Measurements from ENCODE around the gene AMER3.

The AMER3 gene

DNA sequence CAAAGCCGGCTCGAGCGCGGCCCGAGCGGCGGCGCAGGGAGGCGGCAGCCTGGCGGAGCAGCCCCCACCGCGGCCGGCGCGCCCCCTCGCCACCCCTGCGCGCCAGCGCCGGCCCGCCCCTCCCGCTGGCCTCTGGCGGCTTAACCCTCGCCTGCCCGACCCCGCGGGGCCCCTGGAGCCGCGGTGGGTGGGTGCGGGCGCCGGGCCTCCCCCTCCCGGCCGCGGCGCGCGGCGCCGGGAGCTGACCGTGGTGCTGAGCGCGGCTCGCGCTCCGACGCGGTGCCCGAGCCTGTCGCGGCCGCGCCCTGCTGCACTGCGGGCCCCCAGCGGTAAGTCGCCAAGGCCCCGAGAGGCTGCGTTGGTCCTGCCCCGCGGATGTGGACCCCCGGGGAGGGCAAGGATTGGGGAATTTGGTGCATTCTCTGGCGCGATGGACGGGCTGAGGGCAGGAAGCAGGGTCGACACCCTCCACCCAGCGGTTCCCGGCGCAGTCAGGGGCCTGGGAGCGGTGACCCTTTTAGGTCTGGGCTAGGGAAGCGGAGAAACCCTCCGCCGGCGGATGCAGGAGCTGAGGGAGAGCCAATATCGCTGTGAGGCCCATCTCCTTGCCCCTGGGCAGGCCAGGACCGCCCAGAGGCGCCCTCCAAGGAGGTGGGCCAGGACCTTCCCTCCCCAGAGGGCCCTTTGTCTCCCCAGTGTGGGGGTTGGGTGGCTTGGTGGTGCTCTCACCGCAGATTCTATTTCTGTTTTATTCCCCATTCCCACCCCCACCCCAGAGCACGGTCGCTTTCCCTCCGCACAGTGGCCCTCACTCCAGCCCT is 923 bp downstream of the AMER3 start:
- TF ChIP-seq, protein P1, sequence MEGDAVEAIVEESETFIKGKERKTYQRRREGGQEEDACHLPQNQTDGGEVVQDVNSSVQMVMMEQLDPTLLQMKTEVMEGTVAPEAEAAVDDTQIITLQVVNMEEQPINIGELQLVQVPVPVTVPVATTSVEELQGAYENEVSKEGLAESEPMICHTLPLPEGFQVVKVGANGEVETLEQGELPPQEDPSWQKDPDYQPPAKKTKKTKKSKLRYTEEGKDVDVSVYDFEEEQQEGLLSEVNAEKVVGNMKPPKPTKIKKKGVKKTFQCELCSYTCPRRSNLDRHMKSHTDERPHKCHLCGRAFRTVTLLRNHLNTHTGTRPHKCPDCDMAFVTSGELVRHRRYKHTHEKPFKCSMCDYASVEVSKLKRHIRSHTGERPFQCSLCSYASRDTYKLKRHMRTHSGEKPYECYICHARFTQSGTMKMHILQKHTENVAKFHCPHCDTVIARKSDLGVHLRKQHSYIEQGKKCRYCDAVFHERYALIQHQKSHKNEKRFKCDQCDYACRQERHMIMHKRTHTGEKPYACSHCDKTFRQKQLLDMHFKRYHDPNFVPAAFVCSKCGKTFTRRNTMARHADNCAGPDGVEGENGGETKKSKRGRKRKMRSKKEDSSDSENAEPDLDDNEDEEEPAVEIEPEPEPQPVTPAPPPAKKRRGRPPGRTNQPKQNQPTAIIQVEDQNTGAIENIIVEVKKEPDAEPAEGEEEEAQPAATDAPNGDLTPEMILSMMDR (conservative IDR thresholded peaks at IDR 0.05; ENCODE audit: low read length) = no peak

DNA sequence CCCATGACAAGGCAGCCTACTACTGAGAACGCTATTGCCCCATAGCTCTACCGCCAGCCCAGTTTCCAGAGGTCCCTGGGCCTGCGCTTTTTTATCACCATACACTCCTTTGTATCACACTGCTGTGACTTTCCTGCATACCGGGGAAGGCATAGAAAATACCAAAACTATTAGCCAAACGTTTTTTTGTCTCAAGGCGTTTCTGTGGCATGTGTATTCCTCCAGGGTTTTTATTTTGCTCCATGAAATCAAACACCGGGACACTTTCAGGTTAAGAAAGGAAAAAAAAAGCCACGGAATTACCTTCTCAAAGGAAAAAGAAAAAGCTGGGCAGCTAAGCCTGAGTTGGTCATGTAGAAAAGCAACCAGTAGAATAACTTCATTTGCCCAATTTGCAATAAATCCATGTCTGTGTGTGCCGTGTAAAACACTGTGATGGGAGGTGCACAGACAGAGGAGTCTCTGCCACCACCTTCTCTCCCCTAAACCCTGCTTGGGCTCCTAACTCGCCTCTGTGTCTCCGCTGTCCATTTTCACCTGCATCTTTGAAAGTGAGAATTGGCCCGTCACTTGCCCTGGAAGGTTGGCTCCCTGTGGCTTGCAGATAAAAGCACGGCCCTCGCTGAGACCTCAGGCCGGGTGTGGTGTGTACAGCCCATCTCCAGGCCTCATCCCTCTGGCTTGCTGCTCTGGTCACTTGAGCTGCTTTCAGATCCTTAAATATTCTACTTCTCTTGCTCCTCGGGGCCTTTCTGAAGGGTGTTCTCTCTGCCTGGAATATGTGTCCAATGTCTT is 1.7 kb downstream of the AMER3 start:
- TF ChIP-seq, protein P1 (conservative IDR thresholded peaks at IDR 0.05; ENCODE audit: low read length) = no peak
- no peak overlapping the region for H3K4me3 ChIP-seq (ENCODE audit: low read length)
- DNase-seq (ENCODE audit: low read depth) = no peak

More for the DNA sequence above, 923 bp downstream of the AMER3 start:
- no peak overlapping the region for H3K4me3 ChIP-seq (ENCODE audit: low read length)
- DNase-seq (ENCODE audit: low read depth) = no peak

DNA sequence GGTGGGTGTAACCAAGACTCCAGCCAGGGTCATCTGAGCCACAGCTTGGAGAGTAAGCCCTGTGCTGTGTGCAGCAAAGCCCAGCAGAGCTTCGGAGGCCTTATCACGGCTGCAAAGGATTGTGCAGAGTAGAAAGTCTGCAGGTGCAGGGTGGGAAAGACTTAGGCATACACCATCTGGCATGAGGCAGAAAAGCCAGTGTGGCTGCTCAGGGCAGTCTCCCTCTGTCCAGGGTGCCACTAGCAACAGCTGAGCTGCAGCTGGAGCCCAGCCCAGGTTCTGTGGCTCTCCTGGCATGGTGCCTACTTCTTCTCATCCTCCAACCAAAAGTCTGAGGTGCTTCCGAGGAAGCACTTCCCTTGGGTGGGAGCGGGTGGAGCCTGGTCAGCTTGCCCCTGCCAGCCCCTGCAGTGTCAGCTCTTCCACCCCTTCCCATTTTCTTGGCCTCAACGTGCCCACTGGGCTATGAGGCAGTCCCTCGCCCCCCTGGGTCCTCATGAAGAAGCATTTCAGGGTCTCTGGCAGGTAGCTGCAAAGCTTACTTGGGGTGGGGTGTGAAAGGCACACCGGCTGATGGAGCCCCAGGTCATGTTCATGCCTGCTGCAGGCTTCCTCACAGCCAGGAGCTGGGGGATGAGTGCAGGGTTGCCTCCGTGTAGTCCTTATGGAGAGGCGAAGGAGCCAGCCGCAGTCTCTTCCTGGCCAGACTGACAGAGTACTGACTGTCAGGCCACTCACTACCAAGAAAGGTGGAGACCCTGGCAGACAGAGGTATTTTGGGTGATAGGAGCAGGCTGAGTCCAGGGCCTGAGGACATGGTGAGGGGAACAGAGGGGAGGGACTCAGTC is 4.8 kb downstream of the AMER3 start:
- TF ChIP-seq, protein P1 (conservative IDR thresholded peaks at IDR 0.05; ENCODE audit: low read length) = no peak
- no peak overlapping the region for H3K4me3 ChIP-seq (ENCODE audit: low read length)
- DNase-seq (ENCODE audit: low read depth) = no peak

DNA sequence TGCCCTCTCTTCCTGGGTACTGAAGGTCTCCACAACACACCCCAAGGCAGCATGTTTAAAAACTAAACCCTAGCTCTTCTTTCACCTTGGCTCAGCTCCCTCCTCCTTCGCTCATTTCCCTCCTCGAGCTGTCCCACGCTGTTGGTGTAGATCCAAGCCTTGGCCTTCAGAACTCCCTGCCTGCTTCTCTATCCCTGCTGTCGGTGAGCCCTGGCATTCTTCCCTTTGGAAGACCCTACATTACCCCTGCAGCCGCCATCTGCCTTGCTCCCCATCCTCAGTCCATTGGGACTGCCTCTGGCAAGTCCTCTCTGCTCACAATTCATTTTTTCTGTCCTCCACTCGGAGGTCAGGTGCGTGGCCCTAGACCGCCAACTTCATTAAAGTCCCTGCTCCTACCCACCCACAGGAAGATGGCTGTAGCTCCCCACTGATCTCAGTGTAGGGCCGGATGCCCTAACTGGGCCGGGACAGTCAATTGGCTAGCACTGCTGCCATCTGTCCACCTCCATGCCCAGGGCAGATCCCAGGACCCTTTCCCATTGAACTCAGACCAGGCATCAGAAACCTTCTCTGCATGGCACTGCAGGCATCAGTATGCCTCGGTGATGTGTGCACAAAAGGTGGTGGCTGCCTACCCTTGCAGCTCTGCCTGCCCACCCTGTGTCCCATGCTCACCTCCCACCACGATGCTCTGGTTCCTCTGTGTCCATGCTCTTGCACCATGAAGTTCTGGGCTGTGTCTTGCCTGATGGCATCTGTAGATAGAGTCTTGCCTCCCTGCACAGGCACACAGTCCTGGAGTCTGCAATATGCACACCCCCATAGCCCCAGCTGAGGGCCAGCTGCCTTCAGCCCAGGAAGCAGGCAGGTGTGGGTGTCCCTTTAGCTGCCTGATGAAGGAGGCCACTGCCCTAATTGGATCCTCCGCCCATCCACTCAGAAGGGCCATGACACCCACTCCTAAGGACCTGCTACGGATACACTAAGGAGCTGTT is 5.7 kb downstream of the AMER3 start:
- DNase-seq (ENCODE audit: low read depth) = no peak
- no peak overlapping the region for H3K4me3 ChIP-seq (ENCODE audit: low read length)
- TF ChIP-seq, protein P1 (conservative IDR thresholded peaks at IDR 0.05; ENCODE audit: low read length) = no peak

DNA sequence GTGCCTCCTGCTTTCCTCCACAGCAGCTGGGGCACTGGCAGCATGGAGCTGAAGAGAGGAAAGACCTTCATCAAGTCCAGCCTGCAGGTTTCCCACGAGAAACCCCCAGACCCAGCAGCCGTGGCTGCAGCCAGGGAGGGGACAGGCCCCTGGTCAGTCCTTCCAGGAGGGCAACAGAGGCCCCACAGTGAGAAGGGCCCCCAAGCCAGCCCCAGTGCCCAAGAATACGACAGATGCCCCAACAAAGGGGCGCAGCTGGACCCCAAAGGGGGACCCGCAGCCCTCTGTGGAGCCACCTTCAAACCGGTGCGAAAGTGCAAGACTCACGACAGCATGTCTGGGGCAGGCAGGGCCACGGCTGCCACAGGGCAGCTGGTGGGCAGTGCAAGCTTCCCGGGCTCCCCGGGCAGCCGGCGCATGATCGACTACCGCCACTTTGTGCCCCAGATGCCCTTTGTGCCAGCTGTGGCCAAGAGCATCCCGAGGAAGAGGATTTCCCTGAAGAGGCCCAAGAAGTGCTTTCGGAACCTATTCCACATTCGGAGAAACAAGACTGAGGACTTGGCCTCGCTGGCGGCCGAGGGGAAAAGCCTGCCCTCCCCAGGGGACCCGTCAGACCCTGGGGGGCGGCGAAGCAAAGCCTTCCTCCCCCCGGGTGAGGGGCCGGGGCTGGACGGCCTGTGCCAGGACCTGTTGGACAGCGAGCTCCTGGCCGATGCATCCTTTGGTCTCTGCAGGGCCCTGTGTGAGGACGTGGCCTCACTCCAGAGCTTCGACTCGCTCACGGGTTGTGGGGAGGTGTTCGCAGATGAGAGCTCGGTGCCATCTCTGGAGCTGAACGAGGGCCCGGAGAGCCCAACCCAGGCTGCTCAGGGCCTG is 6.9 kb downstream of the AMER3 start:
- TF ChIP-seq, protein P1 (conservative IDR thresholded peaks at IDR 0.05; ENCODE audit: low read length) = no peak
- DNase-seq (ENCODE audit: low read depth) = no peak
- no peak overlapping the region for H3K4me3 ChIP-seq (ENCODE audit: low read length)
